ENCODE data around the gene SETD2.

DNA sequence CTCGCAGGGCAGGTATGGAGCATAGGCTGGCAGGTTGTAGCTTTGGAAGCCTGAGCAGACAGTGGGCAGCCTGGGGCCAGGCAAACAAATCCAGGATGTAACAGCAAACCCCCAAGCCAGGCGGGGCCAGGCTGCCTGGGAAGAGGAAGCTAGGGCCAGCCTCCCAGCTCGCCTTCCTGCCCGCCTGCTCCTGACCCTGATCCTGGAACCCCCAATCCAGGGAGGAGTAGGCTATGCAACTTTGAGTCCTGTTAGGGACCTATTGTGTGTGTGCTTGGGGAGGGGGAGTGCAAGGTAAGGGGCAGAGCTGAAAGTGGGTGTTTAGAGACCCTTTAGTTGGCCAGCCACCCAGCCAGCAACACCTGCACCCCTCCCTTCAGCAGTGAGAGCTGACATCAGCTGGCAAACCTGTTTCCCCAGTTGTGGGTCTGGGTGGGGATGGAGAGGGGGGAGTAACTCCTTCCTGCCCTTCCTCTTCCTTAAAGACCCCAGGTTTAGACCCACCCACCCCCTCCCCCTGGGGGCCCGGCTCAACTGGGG lies 181.9 kb downstream of the SETD2 start:
- TF ChIP-seq, protein P1, sequence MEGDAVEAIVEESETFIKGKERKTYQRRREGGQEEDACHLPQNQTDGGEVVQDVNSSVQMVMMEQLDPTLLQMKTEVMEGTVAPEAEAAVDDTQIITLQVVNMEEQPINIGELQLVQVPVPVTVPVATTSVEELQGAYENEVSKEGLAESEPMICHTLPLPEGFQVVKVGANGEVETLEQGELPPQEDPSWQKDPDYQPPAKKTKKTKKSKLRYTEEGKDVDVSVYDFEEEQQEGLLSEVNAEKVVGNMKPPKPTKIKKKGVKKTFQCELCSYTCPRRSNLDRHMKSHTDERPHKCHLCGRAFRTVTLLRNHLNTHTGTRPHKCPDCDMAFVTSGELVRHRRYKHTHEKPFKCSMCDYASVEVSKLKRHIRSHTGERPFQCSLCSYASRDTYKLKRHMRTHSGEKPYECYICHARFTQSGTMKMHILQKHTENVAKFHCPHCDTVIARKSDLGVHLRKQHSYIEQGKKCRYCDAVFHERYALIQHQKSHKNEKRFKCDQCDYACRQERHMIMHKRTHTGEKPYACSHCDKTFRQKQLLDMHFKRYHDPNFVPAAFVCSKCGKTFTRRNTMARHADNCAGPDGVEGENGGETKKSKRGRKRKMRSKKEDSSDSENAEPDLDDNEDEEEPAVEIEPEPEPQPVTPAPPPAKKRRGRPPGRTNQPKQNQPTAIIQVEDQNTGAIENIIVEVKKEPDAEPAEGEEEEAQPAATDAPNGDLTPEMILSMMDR (conservative IDR thresholded peaks at IDR 0.05; ENCODE audit: low read depth, low read length) = no peak
- no peak for TF ChIP-seq EZH2phosphoT487 (IDR thresholded peaks at IDR 0.05; ENCODE audit: borderline replicate concordance, low read length)
